Natural killer cell (primary cell): ENCODE results near the gene SNX7. TPM values are rescaled to one million over a fixed set of nuclear protein-coding genes. Genes with fewer than 3 reads are reported as not detected.

Experiments used
- ATAC-seq, 3 donors: fragments of 150-1000 bp in 2 of 3; fragments of 200-7000 bp in 1 of 3; cut with Tn5 transposase; 1 replicate in 1 of 3; 2 replicates in 2 of 3; pipeline ENCODE4 v1.10.0; 2021; ENCODE audit warnings: mild to moderate bottlenecking in 2 of 3, moderate library complexity in 2 of 3
- DNase-seq, 2 donors: peaks; one replicate each; pipeline versions ENCODE4 v3.0.0 to v3.0.0-alpha.2; 2013 to 2021; ENCODE audit warnings: mixed read lengths in 1 of 2
- H3K27ac ChIP-seq: one replicate; pipeline ENCODE4 v1.5.1; 2013; ENCODE audit warnings: mild to moderate bottlenecking, low read length
- H3K27me3 ChIP-seq: one replicate; pipeline ENCODE4 v1.6.1; 2013; ENCODE audit warnings: low read length; ENCODE audit not compliant: control insufficient read depth, insufficient read depth
- H3K36me3 ChIP-seq: one replicate; pipeline ENCODE4 v1.6.1; 2013; ENCODE audit warnings: low read length; ENCODE audit not compliant: control insufficient read depth, insufficient read depth
- H3K4me1 ChIP-seq: one replicate; pipeline ENCODE4 v1.6.1; 2013; ENCODE audit warnings: low read length; ENCODE audit not compliant: control insufficient read depth, insufficient read depth
- H3K4me3 ChIP-seq: one replicate; pipeline ENCODE4 v1.5.1; 2013; ENCODE audit warnings: low read length
- H3K9me3 ChIP-seq: one replicate; pipeline ENCODE4 v1.6.1; 2013; ENCODE audit warnings: low read length; ENCODE audit not compliant: control insufficient read depth, insufficient read depth
- H3K27ac Mint-ChIP-seq, 2 donors: one replicate each; pipeline ENCODE4 v1.8.0; 2022; ENCODE audit warnings: mild to moderate bottlenecking in 2 of 2, mixed read lengths in 2 of 2, moderate library complexity in 1 of 2
- H3K27me3 Mint-ChIP-seq, 2 donors: one replicate each; pipeline ENCODE4 v1.8.0; 2022; ENCODE audit warnings: low read depth in 2 of 2, mixed read lengths in 2 of 2
- H3K36me3 Mint-ChIP-seq: one replicate; pipeline ENCODE4 v1.8.0; 2022; ENCODE audit warnings: mixed read lengths
- H3K4me1 Mint-ChIP-seq, 2 donors: one replicate each; pipeline ENCODE4 v1.8.0; 2022; ENCODE audit warnings: mixed read lengths in 2 of 2
- H3K4me3 Mint-ChIP-seq: one replicate; pipeline ENCODE4 v1.8.0; 2022; ENCODE audit warnings: mild to moderate bottlenecking, moderate library complexity, mixed read lengths
- H3K9me3 Mint-ChIP-seq, 2 donors: one replicate each; pipeline ENCODE4 v1.8.0; 2022; ENCODE audit warnings: mixed read lengths in 2 of 2
- CTCF ChIP-seq: fragments of 200-600 bp; IDR thresholded peaks from one replicate; pipeline ENCODE4 v1.8.0; 2022; ENCODE audit warnings: antibody characterized with exemption
- WGBS: methylation state at CpG from one replicate; pipeline ENCODE4 v1.1.7; 2013; ENCODE audit warnings: missing lambda C conversion rate; ENCODE audit not compliant: insufficient coverage; 5-methylcytosine and 5-hydroxymethylcytosine counted together
- intact Hi-C: fragments of 100-400 bp; cut with micrococcal nuclease; formaldehyde crosslinking; loops from one replicate; pipeline ENCODE4 v1.14.2; 2022
- total RNA-seq, 4 donors: library from RNA; stranded (reverse); fragments of 120-200 nt in 1 of 4; gene quantifications; one replicate each; pipeline versions ENCODE4 v1.2.3 to v1.2.4, GENCODE V29; 2013 to 2022

Gene SNX7
- total RNA-seq, 3 donors from 2014 or later (not counting 1 experiment from before 2014, with no cell fraction given): 0.14 to 0.93 TPM; not detected in 1

- Histone ChIP-seq H3K36me3 (no peaks in the 10 kb centered on the region), H3K27me3 (no peaks in the 10 kb centered on the region), H3K4me1 (no peaks in the 10 kb centered on the region), H3K4me3 (no peak overlapping the region), H3K27ac (no peak overlapping the region), H3K9me3 (no peaks in the 10 kb centered on the region)
- no peak for DNase-seq
- ATAC-seq: no peak
- intact Hi-C loops: no loop called here
- WGBS: 85% methylated on average over 4 of the region's 4 CpGs
- Mint-ChIP-seq H3K27me3 (no peaks in the 10 kb centered on the region), H3K9me3 (peaks cover 7 to 9% of the 10 kb centered on the region in 2 donors), H3K4me1 (no peaks in the 10 kb centered on the region), H3K36me3 (no peaks in the 10 kb centered on the region), H3K4me3 (no peak overlapping the region), H3K27ac (no peak overlapping the region)
- no peak for TF ChIP-seq CTCF
Measured at GRCh38 chr1:98704474-98704873, 43.0 kb downstream of the SNX7 start.

- no peak for ATAC-seq
- Histone ChIP-seq H3K27ac (no peak overlapping the region), H3K4me3 (no peak overlapping the region), H3K4me1 (no peaks in the 10 kb centered on the region), H3K36me3 (no peaks in the 10 kb centered on the region), H3K9me3 (no peaks in the 10 kb centered on the region), H3K27me3 (no peaks in the 10 kb centered on the region)
- no peak overlapping the region for H3K27ac Mint-ChIP-seq
- intact Hi-C loops: no loop called here
- H3K27me3 Mint-ChIP-seq: no peaks in the 10 kb centered on the region
- DNase-seq: no peak
- peaks cover 7 to 9% of the 10 kb centered on the region in 2 donors for H3K9me3 Mint-ChIP-seq
- H3K36me3 Mint-ChIP-seq: no peaks in the 10 kb centered on the region
- TF ChIP-seq CTCF: no peak
- no peaks in the 10 kb centered on the region for H3K4me1 Mint-ChIP-seq
- no peak overlapping the region for H3K4me3 Mint-ChIP-seq
- WGBS: 60% methylated on average over 1 of the region's 1 CpG
Measured at GRCh38 chr1:98704971-98705370, 43.5 kb downstream of the SNX7 start.

DNA sequence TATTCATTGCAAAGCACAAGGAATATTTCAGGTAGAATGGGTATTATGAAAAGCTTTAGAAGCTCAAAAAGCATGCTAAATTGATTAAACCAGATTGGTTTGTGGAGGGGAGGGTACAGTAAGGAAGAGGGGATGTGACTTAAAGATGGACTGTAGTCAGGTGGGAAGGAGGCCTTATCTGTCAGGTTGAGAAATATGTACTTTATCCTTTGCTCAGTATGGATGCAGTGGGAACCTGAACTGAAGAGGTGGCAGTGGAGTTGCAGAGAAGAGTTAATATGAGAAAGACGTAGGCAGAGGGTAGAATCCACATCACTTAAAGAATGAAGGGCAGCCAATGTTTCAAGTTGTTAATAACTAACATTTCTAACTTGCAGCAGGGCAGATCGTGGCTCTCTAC lies 44.1 kb downstream of the SNX7 start:
- H3K4me1 Mint-ChIP-seq: no peaks in the 10 kb centered on the region
- Histone ChIP-seq H3K27ac (no peak overlapping the region), H3K27me3 (no peaks in the 10 kb centered on the region), H3K9me3 (no peaks in the 10 kb centered on the region), H3K36me3 (no peaks in the 10 kb centered on the region), H3K4me1 (no peaks in the 10 kb centered on the region), H3K4me3 (no peak overlapping the region)
- no peaks in the 10 kb centered on the region for H3K36me3 Mint-ChIP-seq
- DNase-seq (no peak), ATAC-seq (no peak)
- H3K4me3 Mint-ChIP-seq: no peak overlapping the region
- no peaks in the 10 kb centered on the region for H3K27me3 Mint-ChIP-seq
- 71% methylated on average over 2 of the region's 2 CpGs for WGBS
- H3K27ac Mint-ChIP-seq: no peak overlapping the region
- H3K9me3 Mint-ChIP-seq: peaks cover 7 to 8% of the 10 kb centered on the region in 2 donors
- intact Hi-C loops: no loop called here
- no peak for TF ChIP-seq CTCF

DNA sequence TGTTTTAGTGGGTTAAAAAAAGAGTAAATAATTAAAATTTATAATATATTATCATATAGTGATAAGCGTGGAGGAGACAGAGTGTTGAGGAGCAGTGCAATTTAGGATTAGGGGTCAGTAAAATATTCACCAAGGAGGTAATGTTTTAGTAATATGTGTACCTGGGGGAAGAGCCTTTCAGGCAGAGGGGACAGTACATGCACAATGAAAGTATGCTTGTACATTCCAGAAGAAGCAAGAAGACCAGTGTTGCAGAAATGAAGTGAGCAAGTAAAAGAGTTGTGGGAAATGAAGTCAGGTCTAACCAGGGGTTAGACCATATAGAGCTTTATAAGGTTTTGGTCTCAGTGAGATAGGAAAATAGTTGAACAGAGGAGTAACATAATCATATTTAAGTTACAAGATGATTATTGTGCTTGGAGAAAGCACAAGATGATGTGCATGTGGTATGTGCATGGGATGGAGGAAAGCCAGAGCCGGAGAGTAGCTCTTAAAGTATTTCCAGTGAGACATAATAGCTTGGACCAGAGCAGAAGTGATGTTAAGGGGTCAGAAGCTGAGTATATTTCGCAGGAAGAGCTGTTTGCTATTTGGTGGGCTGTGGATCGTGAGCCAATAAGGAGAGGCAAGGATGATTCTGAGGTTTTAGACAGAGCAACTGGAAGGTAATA lies 44.8 kb downstream of the SNX7 start:
- no peak overlapping the region for H3K27ac ChIP-seq
- whole genome bisulfite sequencing: 85% methylated on average over 4 of the region's 4 CpGs

More for the DNA sequence above, 44.8 kb downstream of the SNX7 start:
- no peak overlapping the region for H3K4me3 ChIP-seq
- no peaks in the 10 kb centered on the region for H3K27me3 Mint-ChIP-seq
- peaks cover 6 to 7% of the 10 kb centered on the region in 2 donors for H3K9me3 Mint-ChIP-seq
- no peak for DNase-seq
- intact Hi-C loops: no loop called here
- no peaks in the 10 kb centered on the region for H3K9me3 ChIP-seq
- no peaks in the 10 kb centered on the region for H3K27me3 ChIP-seq
- H3K27ac Mint-ChIP-seq: no peak overlapping the region
- no peaks in the 10 kb centered on the region for H3K36me3 ChIP-seq
- no peaks in the 10 kb centered on the region for H3K4me1 Mint-ChIP-seq
- H3K4me1 ChIP-seq: no peaks in the 10 kb centered on the region
- ATAC-seq: no peak
- H3K36me3 Mint-ChIP-seq: no peaks in the 10 kb centered on the region
- no peak overlapping the region for H3K4me3 Mint-ChIP-seq
- TF ChIP-seq CTCF: no peak
